GM18507 (cell line): ENCODE measurements around the gene CCDC7.
A peak's percentile ranks its signal among the peaks of the same experiment; 100 is the strongest.
"Not testable (repeated sequence)": the region's sequence is repeated elsewhere in the genome, so short reads cannot be mapped to it uniquely, and the experiment has no call there.

Experiments used
- DNase-seq: peaks from one replicate; pipeline ENCODE4 v3.0.0; 2011; ENCODE audit warnings: low read depth; ENCODE audit not compliant: insufficient read length; ENCODE audit errors: extremely low spot score
- FAIRE-seq: peaks from 2 replicates; lab custom pipeline; 2011; peaks lifted over from hg19 to GRCh38; lab: Jason Lieb, UNC

Gene CCDC7

GRCh38 chr10:32793033-32793432 lies 347.1 kb downstream of the CCDC7 start:
- FAIRE-seq (no peak), DNase-seq (no peak)

GRCh38 chr10:32795598-32796183 lies 349.8 kb downstream of the CCDC7 start:
- DNase-seq (no peak), FAIRE-seq (peak; percentile 70)

DNA sequence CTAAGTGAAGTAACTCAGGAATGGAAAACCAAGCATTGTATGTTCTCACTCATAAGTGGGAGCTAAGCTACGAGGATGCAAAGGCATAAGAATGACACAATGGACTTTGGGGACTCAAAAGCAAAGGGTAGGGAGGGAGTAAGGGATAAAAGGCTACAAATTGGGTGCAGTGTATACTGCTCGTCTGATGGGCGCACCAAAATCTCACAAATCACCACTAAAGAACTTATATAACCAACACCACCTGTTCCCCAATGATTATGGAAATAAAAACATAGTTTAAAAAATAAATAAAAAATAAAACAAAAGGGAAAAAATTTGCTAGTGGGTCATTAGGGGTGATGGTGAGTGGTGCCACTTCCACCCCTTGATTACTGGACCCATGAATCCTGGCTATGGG lies 351.5 kb downstream of the CCDC7 start:
- not testable (repeated sequence) for FAIRE-seq, DNase-seq

- FAIRE-seq (no peak), DNase-seq (no peak)
These were observed 401.0 kb downstream of the CCDC7 start for GRCh38 chr10:32846974-32847373.

- FAIRE-seq (no peak), DNase-seq (no peak)
These were observed 405.4 kb downstream of the CCDC7 start for GRCh38 chr10:32851301-32851700.

- DNase-seq (no peak), FAIRE-seq (no peak)
These were observed 408.5 kb downstream of the CCDC7 start for GRCh38 chr10:32854435-32854834.

- DNase-seq (no peak), FAIRE-seq (no peak)
These were observed 419.2 kb downstream of the CCDC7 start for GRCh38 chr10:32865170-32865569.

DNA sequence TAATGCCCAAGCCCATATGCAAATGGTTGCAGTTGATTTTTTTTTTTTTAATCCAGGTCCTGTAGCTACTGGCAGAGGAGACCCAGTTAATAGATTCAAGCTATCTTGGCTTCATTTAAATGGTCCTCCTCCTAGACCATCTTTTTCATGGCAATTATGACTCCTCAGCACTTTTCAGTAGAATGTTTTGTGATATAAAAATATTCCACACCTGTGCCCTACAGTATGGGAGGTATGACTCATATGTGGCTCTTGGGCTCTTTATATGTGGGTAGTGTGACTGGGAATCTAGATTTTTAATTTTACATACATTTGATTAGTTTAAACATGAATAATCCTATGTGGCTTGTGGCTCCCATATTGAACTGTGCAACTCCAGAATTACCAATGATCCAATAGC lies 432.0 kb downstream of the CCDC7 start:
- DNase-seq (no peak), FAIRE-seq (no peak)

- FAIRE-seq (no peak), DNase-seq (no peak)
These were observed 432.7 kb downstream of the CCDC7 start for GRCh38 chr10:32878646-32879045.

GRCh38 chr10:32882076-32882475 lies 436.1 kb downstream of the CCDC7 start:
- FAIRE-seq (no peak), DNase-seq (no peak)

DNA sequence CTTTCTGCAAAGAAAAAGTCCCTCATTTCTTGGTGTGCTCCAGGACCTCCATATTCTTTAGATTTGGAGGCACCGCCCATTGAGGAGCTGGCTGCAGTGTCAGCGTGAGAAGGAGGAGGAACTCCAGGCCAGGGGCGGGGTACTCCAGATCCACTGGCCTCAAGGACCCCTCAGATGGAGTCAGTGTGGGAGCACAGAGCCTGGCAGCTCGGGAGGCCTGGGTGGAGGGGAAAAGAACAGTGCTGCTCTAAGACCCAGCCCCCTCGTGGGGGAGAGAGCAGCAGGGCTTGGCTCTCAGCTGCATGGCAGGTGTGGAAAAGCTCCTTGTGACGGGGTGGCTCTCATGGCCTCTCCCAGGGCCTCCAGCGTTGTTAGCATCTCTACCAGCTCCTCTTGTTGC lies 441.5 kb downstream of the CCDC7 start:
- DNase-seq: no peak
- no peak for FAIRE-seq

GRCh38 chr10:32888161-32888927 lies 442.4 kb downstream of the CCDC7 start:
- FAIRE-seq: no peak
- DNase-seq: no peak

DNA sequence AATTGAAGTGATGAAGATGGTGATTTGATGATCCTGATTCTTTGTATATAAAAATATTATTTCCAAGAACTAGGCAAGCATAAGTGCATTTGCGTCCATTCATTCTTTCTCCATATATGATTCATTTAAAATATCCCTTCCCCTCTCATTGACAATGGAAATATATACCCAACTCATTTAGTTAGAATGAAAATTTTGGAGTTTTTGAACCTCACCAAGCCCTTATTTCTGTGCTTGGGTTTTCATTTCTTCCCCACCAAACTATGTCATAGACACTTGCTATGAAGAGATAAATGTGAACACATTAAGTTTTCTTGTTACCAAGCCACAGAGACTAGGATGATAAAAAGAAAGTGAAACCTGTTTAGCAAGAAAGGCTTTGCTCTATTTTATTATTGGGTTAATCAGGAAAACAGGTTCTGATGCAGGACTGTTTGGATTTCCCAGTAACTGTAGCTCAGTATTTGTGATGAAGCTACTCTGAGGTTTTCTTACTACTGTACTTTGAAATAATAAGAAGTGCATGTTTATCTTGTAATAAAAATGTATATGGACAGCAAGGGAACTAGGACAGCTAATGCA lies 443.8 kb downstream of the CCDC7 start:
- no peak for FAIRE-seq
- no peak for DNase-seq

DNA sequence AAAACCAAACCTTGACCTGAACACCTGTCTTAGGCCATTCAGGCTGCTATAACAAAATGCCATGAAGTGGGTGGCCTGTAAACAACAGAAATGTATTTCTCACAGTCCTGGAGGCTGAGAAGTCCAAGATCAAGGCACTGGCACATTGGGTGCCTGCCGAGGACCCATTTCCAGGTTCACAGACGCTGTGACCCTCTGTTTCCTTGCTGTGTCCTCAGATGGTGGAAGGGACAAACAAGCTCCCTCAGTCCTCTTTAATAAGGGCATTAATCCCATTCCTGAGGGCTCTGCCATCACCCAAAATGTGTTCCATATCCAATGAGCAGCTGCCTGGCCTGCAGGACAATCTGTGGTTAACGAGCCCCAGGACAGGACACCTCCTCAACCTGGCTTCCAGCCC lies 444.5 kb downstream of the CCDC7 start:
- DNase-seq: no peak
- no peak for FAIRE-seq

DNA sequence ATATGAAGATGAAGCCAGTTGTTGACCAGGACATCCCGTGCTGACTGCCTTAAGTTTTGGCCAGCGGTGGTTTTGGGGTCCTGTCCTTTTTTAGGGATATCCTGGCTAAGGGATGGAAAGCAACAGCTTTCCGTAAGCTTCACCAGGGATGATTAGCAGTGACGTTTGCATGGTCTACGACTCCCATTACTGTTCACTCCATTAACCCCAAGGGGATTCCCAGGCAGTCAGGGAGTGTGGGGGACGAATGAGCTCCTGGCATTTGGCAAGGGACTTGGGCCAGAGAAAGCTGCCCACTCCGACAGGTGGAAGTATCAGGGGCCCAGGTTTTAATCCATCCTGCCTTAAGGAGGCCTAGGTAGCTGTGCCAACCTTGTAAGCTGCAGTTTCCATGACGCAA lies 445.3 kb downstream of the CCDC7 start:
- DNase-seq: no peak
- FAIRE-seq: no peak

- FAIRE-seq: no peak
- no peak for DNase-seq
These were observed 447.5 kb downstream of the CCDC7 start for GRCh38 chr10:32893434-32893833.

DNA sequence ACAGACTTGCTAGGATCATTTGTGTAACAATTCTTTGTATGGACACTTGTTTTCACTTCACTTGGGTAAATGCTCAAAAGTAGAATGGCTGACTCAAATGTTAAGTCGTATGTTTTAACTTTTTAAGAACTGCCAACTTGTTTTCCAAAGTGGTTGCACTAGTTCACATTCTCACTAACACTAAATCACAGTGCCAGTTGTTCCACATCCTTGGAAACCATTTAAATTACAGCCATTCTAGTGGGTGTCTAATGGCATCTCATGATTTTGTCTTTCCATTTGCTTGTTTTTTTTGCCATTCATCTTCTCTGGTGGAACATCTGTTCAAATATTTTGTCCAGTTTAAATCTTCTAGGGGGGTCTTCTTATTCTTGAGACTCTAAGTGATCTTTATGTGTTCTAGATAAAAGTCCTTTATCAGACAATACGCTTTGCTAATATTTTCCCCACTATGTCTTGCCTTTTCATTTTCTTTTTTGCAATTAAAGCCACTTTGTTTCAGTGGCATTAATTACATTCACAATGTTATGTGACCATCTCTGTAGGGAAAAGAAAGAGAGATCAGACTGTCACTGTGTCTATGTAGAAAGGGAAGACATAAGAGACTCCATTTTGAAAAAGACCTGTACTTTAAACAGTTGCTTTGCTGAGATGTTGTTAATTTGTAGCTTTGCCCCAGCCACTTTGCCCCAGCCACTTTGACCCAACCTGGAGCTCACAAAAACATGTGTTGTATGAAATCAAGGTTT lies 448.1 kb downstream of the CCDC7 start:
- DNase-seq: no peak
- FAIRE-seq: no peak

DNA sequence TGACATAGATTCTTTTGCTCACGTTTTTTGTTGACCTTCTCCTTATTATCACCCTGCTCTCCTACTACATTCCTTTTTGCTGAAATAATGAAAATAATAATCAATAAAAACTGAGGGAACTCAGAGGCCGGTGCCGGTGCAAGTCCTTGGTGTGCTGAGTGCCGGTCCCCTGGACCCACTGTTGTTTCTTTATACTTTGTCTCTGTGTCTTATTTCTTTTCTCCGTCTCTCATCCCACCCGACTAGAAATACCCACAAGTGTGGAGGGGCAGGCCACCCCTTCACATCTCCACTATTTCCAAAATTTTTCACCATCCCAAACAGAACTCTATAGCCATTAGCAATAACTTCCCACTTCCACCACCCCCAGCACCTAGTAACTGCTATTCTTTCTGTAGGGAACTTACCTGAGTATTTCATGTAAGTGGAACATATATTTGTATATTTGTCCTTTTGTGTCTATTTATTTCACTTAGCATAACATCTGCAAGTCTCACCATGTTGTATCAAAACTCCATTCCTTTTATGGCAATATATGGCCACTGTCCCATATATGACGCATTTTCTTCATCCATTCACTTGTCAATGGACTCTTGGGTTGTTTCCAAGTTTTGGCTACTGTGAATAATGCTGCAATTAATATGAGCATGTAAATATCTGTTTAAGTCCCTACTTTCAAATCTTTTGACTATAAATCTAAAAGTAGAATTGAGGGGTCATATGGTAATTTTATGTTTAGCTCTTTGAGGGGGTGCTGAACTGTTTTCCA lies 449.4 kb downstream of the CCDC7 start:
- DNase-seq: not testable (repeated sequence)

DNA sequence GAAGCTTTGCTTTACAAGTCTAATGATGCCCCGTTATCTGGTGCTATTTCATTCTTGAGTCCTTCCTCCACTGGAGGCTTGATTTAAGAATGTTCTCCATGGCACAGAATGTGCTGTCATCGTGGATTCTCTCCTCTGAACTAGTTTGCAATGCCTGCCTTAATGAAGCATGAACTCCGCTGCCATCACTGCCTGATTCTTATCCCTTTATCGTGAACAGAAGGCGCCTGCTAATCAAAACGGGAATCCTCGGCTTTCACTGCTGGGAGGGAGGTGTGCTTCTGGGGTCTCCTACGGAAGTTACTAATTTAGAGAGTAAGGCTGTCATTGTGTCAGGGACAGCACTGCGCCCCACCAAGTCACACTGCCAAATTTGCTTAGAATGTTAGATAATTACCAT lies 455.9 kb downstream of the CCDC7 start:
- no peak for DNase-seq
- FAIRE-seq: no peak

More for the DNA sequence above, 449.4 kb downstream of the CCDC7 start:
- FAIRE-seq: not testable (repeated sequence)

GRCh38 chr10:32905466-32905865 lies 459.5 kb downstream of the CCDC7 start:
- DNase-seq (no peak), FAIRE-seq (no peak)
